ENCODE results near the gene MT1X. TPM values are rescaled to one million over a fixed set of nuclear protein-coding genes. Genes with fewer than 3 reads are reported as not detected.

The MT1X gene
- 1,000 to 10,000 TPM in 1 of 4 donors, 100 to 1,000 TPM in 3; 314 to 2,825 (median 445) TPM for total RNA-seq

- Histone ChIP-seq H3K27me3 (no peaks in the 10 kb centered on the region), H3K4me1 (peaks cover 27 to 31% of the 10 kb centered on the region in 2 donors), H3K9me3 (no peaks in the 10 kb centered on the region), H3K27ac (peak within 1 kb of the TSS; percentile 89 to 94 (median 92)), H3K4me3 (replicated peaks in 1 of 3) (peak within 1 kb of the TSS; percentile 84 to 98 (median 96)), H3K36me3 (peaks cover 0 to 13% of the 10 kb centered on the region in 2 donors)
- peak; percentile 97 to 98 for DNase-seq
- intact Hi-C loops (cut with DNase I), result no loop called here
- 0 to 3% methylated on average over 20 of the region's 49 CpGs for WGBS, 2 donors
- TF ChIP-seq POLR2A (IDR thresholded peaks at IDR 0.05) (peak; percentile 98 to 100), CTCF (IDR thresholded peaks at IDR 0.05) (peak in 1 of 6 experiments; percentile 7)
Measured at GRCh38 chr16:56681939-56682702, at the start of gene MT1X. MT1X (plus strand) TSS chr16:56682470; CDS start chr16:56682541, 71 bp downstream.

GRCh38 chr16:56632848-56633365 is 49.4 kb upstream of the MT1X start:
- TF ChIP-seq POLR2A (IDR thresholded peaks at IDR 0.05) (no peak), CTCF (IDR thresholded peaks at IDR 0.05) (no peak)
- no peaks in the 10 kb centered on the region for H3K9me3 ChIP-seq
- H3K4me1 ChIP-seq, result peaks cover 0 to 14% of the 10 kb centered on the region in 2 donors
- WGBS, 2 donors, result 52 to 58% methylated on average over 6 of the region's 6 CpGs
- peaks cover 4% of the 10 kb centered on the region for H3K27me3 ChIP-seq
- no peaks in the 10 kb centered on the region for H3K36me3 ChIP-seq
- DNase-seq, result no peak
- H3K27ac ChIP-seq, result peak overlapping the region; percentile 22 to 73 (median 27)
- intact Hi-C loops (cut with DNase I), result no loop called here
- H3K4me3 ChIP-seq (replicated peaks in 1 of 3), result peak overlapping the region; percentile 14 to 41 (median 21)

GRCh38 chr16:56633535-56633934 is 48.7 kb upstream of the MT1X start:
- TF ChIP-seq CTCF (IDR thresholded peaks at IDR 0.05) (no peak), POLR2A (IDR thresholded peaks at IDR 0.05) (no peak)
- Histone ChIP-seq H3K27me3 (peaks cover 4% of the 10 kb centered on the region), H3K36me3 (no peaks in the 10 kb centered on the region), H3K4me1 (peaks cover under 1 to 18% of the 10 kb centered on the region in 2 donors), H3K9me3 (no peaks in the 10 kb centered on the region), H3K27ac (no peak overlapping the region), H3K4me3 (replicated peaks in 1 of 3) (peak overlapping the region in 1 of 3 donors; percentile 41)
- DNase-seq, result no peak
- 79 to 80% methylated on average over 7 of the region's 7 CpGs for WGBS, 2 donors
- intact Hi-C loops (cut with DNase I), result no loop called here

- intact Hi-C loops (cut with DNase I), result no loop called here
- no peak for DNase-seq
- no peak for TF ChIP-seq CTCF (IDR thresholded peaks at IDR 0.05)
- TF ChIP-seq POLR2A (IDR thresholded peaks at IDR 0.05), result no peak
- Histone ChIP-seq H3K9me3 (no peaks in the 10 kb centered on the region), H3K27ac (no peak overlapping the region), H3K4me1 (peaks cover 4 to 20% of the 10 kb centered on the region in 2 donors), H3K27me3 (peaks cover 4% of the 10 kb centered on the region), H3K4me3 (replicated peaks in 1 of 3) (no peak overlapping the region), H3K36me3 (no peaks in the 10 kb centered on the region)
- WGBS, 2 donors, result 41 to 45% methylated on average over 39 to 47 of the region's 47 CpGs
Measured at GRCh38 chr16:56634715-56635440, 47.4 kb upstream of the MT1X start.

Data from thyroid gland (tissue), 4 donors.